ENCODE data around the gene RWDD2A. TPM values are rescaled to one million over a fixed set of nuclear protein-coding genes. Genes with fewer than 3 reads are reported as not detected.
A peak's percentile ranks its signal among the peaks of the same experiment; 100 is the strongest.

The RWDD2A gene
- total RNA-seq (1 to 10 TPM; 1.5 to 4.1 (median 2.9) TPM), total RNA-seq (0.91 to 14.7 (median 5.3) reads per million in 29 experiments)
- total RNA-seq (2013) = 3.0 TPM

DNA sequence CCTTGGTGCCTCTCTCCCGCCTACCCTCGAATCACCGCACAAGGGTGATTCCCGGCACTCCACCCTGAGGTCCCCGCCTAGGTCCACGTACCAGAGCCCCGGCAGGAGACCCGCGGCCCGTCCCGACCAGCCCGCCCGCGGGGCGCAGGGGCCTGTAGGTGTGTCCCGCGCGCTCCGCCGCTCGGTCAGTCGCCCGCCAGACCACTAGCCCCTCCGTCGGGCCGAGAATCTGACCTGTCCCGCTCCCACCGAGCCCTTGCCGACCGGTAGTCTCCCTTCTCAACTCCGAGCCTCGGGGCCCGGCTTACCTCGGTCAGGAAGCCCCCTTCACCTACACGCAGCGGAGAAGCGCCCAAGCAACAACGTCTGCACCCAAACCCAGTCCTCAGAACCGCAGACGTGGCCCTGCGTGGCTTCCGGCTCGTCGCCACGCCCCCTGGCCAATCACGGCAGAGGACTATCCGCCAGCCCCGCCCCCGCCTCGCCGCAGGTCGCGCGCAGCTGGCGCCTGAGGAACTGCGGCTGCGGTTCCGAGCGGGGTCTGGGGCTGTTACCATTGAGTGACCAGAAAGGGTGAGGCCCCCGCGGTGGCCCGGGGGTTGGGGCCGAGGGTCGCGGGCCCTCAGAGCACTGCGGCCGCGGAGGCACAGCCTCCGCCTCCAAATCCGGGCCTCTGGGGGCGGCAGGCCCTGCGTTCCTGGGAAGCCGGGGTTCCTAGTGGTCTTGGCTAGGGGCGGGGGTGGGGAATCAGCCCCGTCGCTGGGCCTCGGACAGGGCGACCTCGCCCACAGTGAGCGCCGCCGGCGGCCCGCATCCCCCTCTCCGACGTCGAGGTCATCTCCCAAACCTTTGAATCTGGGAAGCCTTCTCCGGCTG lies at the start of gene RWDD2A, which contains the start of gene PGM3:
TSS of gene RWDD2A (plus strand) at position 487 of the 876 bp plus-strand sequence. CDS start 1,095 bp downstream, outside the sequence.
TSS of gene PGM3 (minus strand) at position 395 of the 876 bp plus-strand sequence. CDS start 2,253 bp downstream, outside the sequence.
- POLR2A ChIA-PET = no interaction called here
- peak within 1 kb of the TSS; percentile 85 to 87 for H3K4me3 ChIP-seq (ENCODE audit: control insufficient read depth in 1 of 2, extremely low read depth in 1 of 2, low read length in 1 of 2)
- ATAC-seq (replicated peaks in 1 of 4) = peak; percentile 97 to 98 (median 98)

DNA sequence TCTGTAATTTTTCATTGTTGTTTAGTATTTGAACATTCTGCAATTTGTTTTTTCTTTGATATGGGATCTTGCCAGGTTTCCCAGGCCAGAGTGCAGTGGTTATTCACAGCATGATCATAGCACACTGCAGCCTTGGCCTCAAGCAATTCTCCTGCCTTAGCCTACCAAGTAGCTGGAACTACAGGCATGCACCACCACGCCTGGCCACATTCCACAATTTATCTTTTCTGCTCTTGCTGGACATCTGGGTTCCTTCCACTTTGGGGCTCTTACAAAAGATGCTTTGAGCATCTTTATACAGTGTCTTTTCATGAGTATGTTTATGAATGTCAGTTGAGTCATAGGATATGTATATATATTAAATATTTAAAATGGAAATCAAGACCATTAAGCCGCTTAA lies 42.0 kb upstream of the RWDD2A start:
- no peak overlapping the region for H3K4me3 Mint-ChIP-seq
- CTCF ChIA-PET = interaction anchor here in 1 of 2 donors (0.5 kb wide), 1 partner anchor 1047 kb away, joined by 10 read pairs; no protein-coding TSS in a partner anchor
- no peaks in the 10 kb centered on the region for H3K27me3 Mint-ChIP-seq
- no peaks in the 10 kb centered on the region for H3K27me3 ChIP-seq (replicated peaks in 1 of 2; ENCODE audit: control insufficient read depth in 2 of 2, extremely low read depth in 1 of 2, insufficient read depth in 2 of 2, low read length in 1 of 2)
- peaks cover 49% of the 10 kb centered on the region for H3K36me3 Mint-ChIP-seq
- no CpG with 5 or more reads among the region's 2 CpGs for WGBS (ENCODE audit: insufficient coverage)
- H3K36me3 ChIP-seq (ENCODE audit: control insufficient read depth in 2 of 2, extremely low read depth in 1 of 2, insufficient read depth in 1 of 2, low read length in 1 of 2) = peaks cover 0 to 56% of the 10 kb centered on the region in 2 donors
- no peaks in the 10 kb centered on the region for H3K9me3 ChIP-seq
- POLR2A ChIA-PET = no interaction called here
- peaks cover 0 to 10% (median 0%) of the 10 kb centered on the region in 3 donors for H3K4me1 Mint-ChIP-seq
- no peak overlapping the region for H3K4me3 ChIP-seq (ENCODE audit: control insufficient read depth in 1 of 2, extremely low read depth in 1 of 2, low read length in 1 of 2)
- DNase-seq = no peak
- no peak overlapping the region for H3K27ac ChIP-seq (ENCODE audit: low read length)
- no peak for ATAC-seq (replicated peaks in 1 of 4)
- no peaks in the 10 kb centered on the region for H3K4me1 ChIP-seq (ENCODE audit: control insufficient read depth in 1 of 2, extremely low read depth in 1 of 2, insufficient read depth in 2 of 2, low read length in 2 of 2)
- H3K9me3 Mint-ChIP-seq = no peaks in the 10 kb centered on the region
- H3K27ac Mint-ChIP-seq = no peak overlapping the region

More for the DNA sequence above, at the start of gene RWDD2A, which contains the start of gene PGM3:
- Histone ChIP-seq H3K27ac (ENCODE audit: low read length) (peak within 1 kb of the TSS; percentile 52), H3K36me3 (ENCODE audit: control insufficient read depth in 2 of 2, extremely low read depth in 1 of 2, insufficient read depth in 1 of 2, low read length in 1 of 2) (no peaks in the 10 kb centered on the region), H3K9me3 (no peaks in the 10 kb centered on the region), H3K4me1 (ENCODE audit: control insufficient read depth in 1 of 2, extremely low read depth in 1 of 2, insufficient read depth in 2 of 2, low read length in 2 of 2) (peaks cover 4 to 15% of the 10 kb centered on the region in 2 experiments), H3K27me3 (replicated peaks in 1 of 2; ENCODE audit: control insufficient read depth in 2 of 2, extremely low read depth in 1 of 2, insufficient read depth in 2 of 2, low read length in 1 of 2) (no peaks in the 10 kb centered on the region)
- Mint-ChIP-seq H3K36me3 (peaks cover 16% of the 10 kb centered on the region), H3K27me3 (no peaks in the 10 kb centered on the region), H3K9me3 (no peaks in the 10 kb centered on the region), H3K4me1 (peaks cover 44 to 63% (median 56%) of the 10 kb centered on the region in 3 donors), H3K27ac (peak within 1 kb of the TSS; percentile 89 to 95), H3K4me3 (peak within 1 kb of the TSS; percentile 93 to 98 (median 97))
- DNase-seq = peak; percentile 77 to 94 (median 87)
- under 1% methylated on average over 81 of the region's 88 CpGs for WGBS (ENCODE audit: insufficient coverage)
- CTCF ChIA-PET = interaction anchor here in 1 of 2 donors (0.6 to 1.0 kb wide), 3 partner anchors 27 to 125 kb away, joined by 3 to 6 read pairs (median 6); partner anchors contain the start of gene DOP1A

DNA sequence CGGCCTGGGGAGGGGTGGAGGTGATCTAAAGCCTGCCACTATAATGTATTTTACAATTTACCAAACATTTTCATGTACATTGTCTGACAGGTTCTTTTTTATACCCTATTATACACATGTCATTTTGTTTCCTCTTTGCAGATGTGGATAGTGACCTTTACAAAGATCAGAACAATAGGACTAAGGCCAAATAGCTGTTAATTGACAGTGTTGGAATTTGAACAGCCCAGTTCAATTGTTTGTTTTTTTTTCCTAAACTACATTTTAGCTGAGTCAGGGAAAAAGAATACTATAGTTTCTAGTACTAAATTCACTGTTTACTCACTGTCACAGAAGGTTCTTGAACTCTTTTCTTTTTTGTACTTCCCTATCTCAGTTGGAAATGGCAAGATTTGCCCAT lies 40.2 kb upstream of the RWDD2A start:
- DNase-seq (no peak), ATAC-seq (replicated peaks in 1 of 4) (no peak)
- no CpG with 5 or more reads among the region's 1 CpG for whole genome bisulfite sequencing (ENCODE audit: insufficient coverage)
- no peak overlapping the region for H3K27ac Mint-ChIP-seq
- Histone ChIP-seq H3K4me3 (ENCODE audit: control insufficient read depth in 1 of 2, extremely low read depth in 1 of 2, low read length in 1 of 2) (no peak overlapping the region), H3K27ac (ENCODE audit: low read length) (no peak overlapping the region), H3K36me3 (ENCODE audit: control insufficient read depth in 2 of 2, extremely low read depth in 1 of 2, insufficient read depth in 1 of 2, low read length in 1 of 2) (peaks cover 0 to 52% of the 10 kb centered on the region in 2 donors), H3K9me3 (no peaks in the 10 kb centered on the region), H3K4me1 (ENCODE audit: control insufficient read depth in 1 of 2, extremely low read depth in 1 of 2, insufficient read depth in 2 of 2, low read length in 2 of 2) (no peaks in the 10 kb centered on the region), H3K27me3 (replicated peaks in 1 of 2; ENCODE audit: control insufficient read depth in 2 of 2, extremely low read depth in 1 of 2, insufficient read depth in 2 of 2, low read length in 1 of 2) (no peaks in the 10 kb centered on the region)
- no peaks in the 10 kb centered on the region for H3K9me3 Mint-ChIP-seq
- H3K4me3 Mint-ChIP-seq = no peak overlapping the region
- H3K36me3 Mint-ChIP-seq = peaks cover 59% of the 10 kb centered on the region
- ChIA-PET CTCF (no interaction called here), POLR2A (no interaction called here)
- peaks cover 0 to 5% (median 0%) of the 10 kb centered on the region in 3 donors for H3K4me1 Mint-ChIP-seq
- no peaks in the 10 kb centered on the region for H3K27me3 Mint-ChIP-seq

DNA sequence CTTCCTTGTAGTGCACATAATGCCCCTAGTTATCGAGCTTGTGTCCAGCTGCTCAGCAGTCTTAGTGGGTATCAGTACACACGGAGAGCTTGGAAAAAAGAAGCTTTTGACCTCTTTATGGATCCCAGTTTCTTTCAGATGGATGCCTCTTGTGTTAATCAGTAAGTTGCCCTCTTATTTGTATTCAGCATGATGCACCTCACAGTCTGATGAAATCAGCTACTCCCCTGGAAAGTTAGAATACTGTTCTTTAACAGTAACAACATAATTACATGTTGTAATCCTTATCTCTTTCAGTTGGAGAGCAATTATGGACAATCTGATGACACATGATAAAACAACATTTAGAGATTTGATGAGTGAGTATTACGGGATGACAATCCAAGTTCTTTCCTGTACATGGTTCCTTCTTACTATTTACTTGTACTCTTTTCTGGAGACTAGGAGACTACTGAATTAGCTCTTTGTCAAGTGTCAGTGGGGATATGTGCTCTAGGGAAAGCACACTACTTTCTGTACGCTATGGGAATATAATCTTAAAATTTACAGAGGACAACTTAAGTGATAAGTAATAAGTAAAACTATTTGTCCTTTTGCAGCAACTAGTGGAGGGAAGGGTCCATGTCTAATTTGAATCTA lies 39.2 kb upstream of the RWDD2A start:
- ChIA-PET POLR2A (no interaction called here), CTCF (interaction anchor here in 1 of 2 donors (1.1 kb wide), 1 partner anchor 88 kb away, joined by 3 read pairs; the partner anchor contains the start of gene UBE3D)
- H3K4me3 Mint-ChIP-seq = no peak overlapping the region
- peaks cover 0 to 56% of the 10 kb centered on the region in 2 donors for H3K36me3 ChIP-seq (ENCODE audit: control insufficient read depth in 2 of 2, extremely low read depth in 1 of 2, insufficient read depth in 1 of 2, low read length in 1 of 2)
- no peaks in the 10 kb centered on the region for H3K27me3 Mint-ChIP-seq
- peaks cover 0 to 5% (median 0%) of the 10 kb centered on the region in 3 donors for H3K4me1 Mint-ChIP-seq
- no peaks in the 10 kb centered on the region for H3K9me3 Mint-ChIP-seq
- DNase-seq = no peak
- no peak overlapping the region for H3K4me3 ChIP-seq (ENCODE audit: control insufficient read depth in 1 of 2, extremely low read depth in 1 of 2, low read length in 1 of 2)
- H3K4me1 ChIP-seq (ENCODE audit: control insufficient read depth in 1 of 2, extremely low read depth in 1 of 2, insufficient read depth in 2 of 2, low read length in 2 of 2) = no peaks in the 10 kb centered on the region
- 100% methylated on average over 2 of the region's 4 CpGs for WGBS (ENCODE audit: insufficient coverage)
- ATAC-seq (replicated peaks in 1 of 4) = no peak
- H3K9me3 ChIP-seq = no peaks in the 10 kb centered on the region
- H3K27me3 ChIP-seq (replicated peaks in 1 of 2; ENCODE audit: control insufficient read depth in 2 of 2, extremely low read depth in 1 of 2, insufficient read depth in 2 of 2, low read length in 1 of 2) = no peaks in the 10 kb centered on the region
- no peak overlapping the region for H3K27ac ChIP-seq (ENCODE audit: low read length)
- no peak overlapping the region for H3K27ac Mint-ChIP-seq
- H3K36me3 Mint-ChIP-seq = peaks cover 59% of the 10 kb centered on the region

DNA sequence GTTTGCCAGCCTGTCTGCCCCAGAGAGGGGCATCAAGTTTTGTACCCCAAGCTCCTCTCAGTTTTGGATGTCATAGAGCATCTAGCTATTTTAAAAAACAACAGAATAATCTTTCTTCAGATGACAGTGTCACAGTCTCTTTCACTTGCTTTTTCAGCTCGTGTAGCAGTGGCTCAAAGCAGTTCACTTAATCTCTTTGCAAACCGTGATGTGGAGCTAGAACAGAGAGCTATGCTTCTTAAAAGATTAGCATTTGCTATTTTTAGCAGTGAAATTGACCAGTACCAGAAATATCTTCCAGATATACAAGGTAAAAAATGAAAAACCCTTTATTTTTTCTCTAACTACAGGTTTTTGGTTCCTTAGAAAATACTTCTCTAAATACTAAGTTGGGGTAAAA lies 37.4 kb upstream of the RWDD2A start:
- WGBS (ENCODE audit: insufficient coverage) = no CpG with 5 or more reads among the region's 2 CpGs
- CTCF ChIA-PET = interaction anchor here in 1 of 2 donors (0.8 kb wide), 1 partner anchor 88 kb away, joined by 3 read pairs; the partner anchor contains the start of gene DOP1A
- H3K27me3 ChIP-seq (replicated peaks in 1 of 2; ENCODE audit: control insufficient read depth in 2 of 2, extremely low read depth in 1 of 2, insufficient read depth in 2 of 2, low read length in 1 of 2) = no peaks in the 10 kb centered on the region
- no peaks in the 10 kb centered on the region for H3K27me3 Mint-ChIP-seq
- H3K4me1 ChIP-seq (ENCODE audit: control insufficient read depth in 1 of 2, extremely low read depth in 1 of 2, insufficient read depth in 2 of 2, low read length in 2 of 2) = no peaks in the 10 kb centered on the region
- no peak for ATAC-seq (replicated peaks in 1 of 4)
- H3K9me3 ChIP-seq = no peaks in the 10 kb centered on the region
- no peaks in the 10 kb centered on the region for H3K9me3 Mint-ChIP-seq
- peaks cover 60% of the 10 kb centered on the region for H3K36me3 Mint-ChIP-seq
- no peak overlapping the region for H3K4me3 ChIP-seq (ENCODE audit: control insufficient read depth in 1 of 2, extremely low read depth in 1 of 2, low read length in 1 of 2)
- no peak overlapping the region for H3K27ac ChIP-seq (ENCODE audit: low read length)
- no peak for DNase-seq
- no peak overlapping the region for H3K27ac Mint-ChIP-seq
- no peak overlapping the region for H3K4me3 Mint-ChIP-seq
- peaks cover 0 to 65% of the 10 kb centered on the region in 2 donors for H3K36me3 ChIP-seq (ENCODE audit: control insufficient read depth in 2 of 2, extremely low read depth in 1 of 2, insufficient read depth in 1 of 2, low read length in 1 of 2)
- POLR2A ChIA-PET = no interaction called here
- no peaks in the 10 kb centered on the region for H3K4me1 Mint-ChIP-seq

DNA sequence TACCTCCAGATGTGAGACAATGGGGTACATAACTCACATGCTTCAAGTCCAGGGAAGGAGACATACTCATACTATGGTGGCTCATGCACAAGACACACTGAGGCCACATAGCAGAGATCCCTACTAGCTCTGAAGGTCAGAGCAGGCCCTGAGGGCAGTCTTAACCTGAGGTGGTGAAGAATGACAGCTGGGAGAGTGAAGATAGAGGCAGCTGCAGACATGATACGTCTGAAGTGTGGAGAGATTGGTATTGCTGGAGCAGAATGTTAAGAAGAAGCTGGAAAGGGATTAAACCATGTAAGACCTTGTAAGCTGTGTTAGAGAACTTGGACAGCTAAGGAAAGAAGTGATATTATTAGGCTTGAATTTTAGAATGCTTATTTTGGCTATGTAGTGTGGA lies 33.0 kb upstream of the RWDD2A start:
- Mint-ChIP-seq H3K36me3 (peaks cover 64% of the 10 kb centered on the region), H3K27ac (no peak overlapping the region), H3K4me1 (peaks cover 0 to 3% (median 0%) of the 10 kb centered on the region in 3 donors), H3K4me3 (no peak overlapping the region), H3K27me3 (no peaks in the 10 kb centered on the region), H3K9me3 (no peaks in the 10 kb centered on the region)
- Histone ChIP-seq H3K27me3 (replicated peaks in 1 of 2; ENCODE audit: control insufficient read depth in 2 of 2, extremely low read depth in 1 of 2, insufficient read depth in 2 of 2, low read length in 1 of 2) (no peaks in the 10 kb centered on the region), H3K9me3 (no peaks in the 10 kb centered on the region), H3K36me3 (ENCODE audit: control insufficient read depth in 2 of 2, extremely low read depth in 1 of 2, insufficient read depth in 1 of 2, low read length in 1 of 2) (peaks cover 3 to 50% of the 10 kb centered on the region in 2 donors), H3K27ac (ENCODE audit: low read length) (no peak overlapping the region), H3K4me1 (ENCODE audit: control insufficient read depth in 1 of 2, extremely low read depth in 1 of 2, insufficient read depth in 2 of 2, low read length in 2 of 2) (no peaks in the 10 kb centered on the region), H3K4me3 (ENCODE audit: control insufficient read depth in 1 of 2, extremely low read depth in 1 of 2, low read length in 1 of 2) (no peak overlapping the region)
- 100% methylated on average over 1 of the region's 1 CpG for WGBS (ENCODE audit: insufficient coverage)
- ChIA-PET CTCF (interaction anchor here in 1 of 2 donors (0.7 to 0.8 kb wide), 2 partner anchors 92 to 1068 kb away, joined by 3 to 4 read pairs; partner anchors contain the start of gene DOP1A), POLR2A (no interaction called here)
- DNase-seq (no peak), ATAC-seq (replicated peaks in 1 of 4) (no peak)

Data from T-cell (primary cell).